Activated T-cell treated with anti-CD3 and anti-CD28 coated beads for 1 hour (primary cell): Measurements from ENCODE around the gene ZNF346.
"Not testable (repeated sequence)": the region's sequence is repeated elsewhere in the genome, so short reads cannot be mapped to it uniquely, and the experiment has no call there.

Source experiments
- DNase-seq: peaks from one replicate; pipeline ENCODE4 v3.0.0-alpha.2; 2020; ENCODE audit warnings: low read depth

Gene ZNF346

GRCh38 chr5:177022386-177023302 lies at the start of gene ZNF346:
TSS of gene ZNF346 (plus strand) at chr5:177022696. CDS start at chr5:177022739, 43 bp downstream.
- DNase-seq = peak; percentile 87

- DNase-seq = no peak
Measured at GRCh38 chr5:176979669-176980068, 42.8 kb upstream of the ZNF346 start.

GRCh38 chr5:176980818-176981217 lies 41.7 kb upstream of the ZNF346 start:
- DNase-seq = no peak

GRCh38 chr5:176983112-176983511 lies 39.4 kb upstream of the ZNF346 start:
- not testable (repeated sequence) for DNase-seq

GRCh38 chr5:176983593-176983992 lies 38.9 kb upstream of the ZNF346 start:
- DNase-seq = not testable (repeated sequence)

- not testable (repeated sequence) for DNase-seq
Measured at GRCh38 chr5:176984176-176984575, 38.3 kb upstream of the ZNF346 start.

GRCh38 chr5:176985516-176985915 lies 37.0 kb upstream of the ZNF346 start:
- DNase-seq = peak; percentile 12

- no peak for DNase-seq
Measured at GRCh38 chr5:176986280-176986679, 36.2 kb upstream of the ZNF346 start.

GRCh38 chr5:176987583-176987982 lies 34.9 kb upstream of the ZNF346 start:
- no peak for DNase-seq

GRCh38 chr5:176993081-176993480 lies 29.4 kb upstream of the ZNF346 start:
- DNase-seq = not testable (repeated sequence)

GRCh38 chr5:176994460-176995121 lies 27.9 kb upstream of the ZNF346 start:
- DNase-seq = no peak

- DNase-seq = no peak
Measured at GRCh38 chr5:176995122-176995490, 27.4 kb upstream of the ZNF346 start.

- DNase-seq = no peak
Measured at GRCh38 chr5:176995896-176996767, 26.4 kb upstream of the ZNF346 start.

- DNase-seq = no peak
Measured at GRCh38 chr5:176996780-176997179, 25.7 kb upstream of the ZNF346 start.

- DNase-seq = no peak
Measured at GRCh38 chr5:176998828-176999227, 23.7 kb upstream of the ZNF346 start.

GRCh38 chr5:176999526-176999925 lies 23.0 kb upstream of the ZNF346 start:
- not testable (repeated sequence) for DNase-seq

- no peak for DNase-seq
Measured at GRCh38 chr5:177003649-177004048, 18.8 kb upstream of the ZNF346 start.

- DNase-seq = no peak
Measured at GRCh38 chr5:177004961-177005360, 17.5 kb upstream of the ZNF346 start.

GRCh38 chr5:177005619-177006264 lies 16.8 kb upstream of the ZNF346 start:
- DNase-seq = peak; percentile 57

GRCh38 chr5:177006265-177006972 lies 16.1 kb upstream of the ZNF346 start, which contains the start of gene UIMC1:
TSS of gene UIMC1 (minus strand) at chr5:177006779. CDS start at chr5:176982615, 24,164 bp downstream.
- DNase-seq = peak; percentile 88

GRCh38 chr5:177008716-177009115 lies 13.8 kb upstream of the ZNF346 start:
- no peak for DNase-seq
